Measurements from ENCODE around the gene SH3PXD2B.

GRCh38 chr5:172455087-172455381, 709 bp upstream of the SH3PXD2B start:
- no peak for TF ChIP-seq CTCF (IDR thresholded peaks at IDR 0.05)
- no peak for TF ChIP-seq POLR2A (IDR thresholded peaks at IDR 0.05)

Data from thyroid gland (tissue), 4 donors.